Left colon (tissue), 2 donors: ENCODE data around the gene ZBTB45. TPM values are rescaled to one million over a fixed set of nuclear protein-coding genes. Genes with fewer than 3 reads are reported as not detected.

Experiments used
- ATAC-seq: fragments of 200-7000 bp; cut with Tn5 transposase; one replicate; pipeline ENCODE4 v1.9.1; 2020; ENCODE audit warnings: mild to moderate bottlenecking, moderate library complexity
- DNase-seq, 2 donors: peaks; one replicate each; pipeline ENCODE4 v3.0.0-alpha.2; 2020
- intact Hi-C, 2 donors: fragments of 100-400 bp; cut with DNase I in 1 of 2; cut with micrococcal nuclease in 1 of 2; formaldehyde crosslinking; loops; one replicate each; pipeline versions ENCODE4 v1.11.2 to v1.14.0; 2022; cut with DNase I, micrococcal nuclease
- long read RNA-seq: library from polyadenylated mRNA; unstranded; transcript quantifications from one replicate; pipeline ENCODE4 v2.0.0, GENCODE V29; 2021
- total RNA-seq, 2 donors: library from RNA; stranded (reverse); fragmentation: NEBNext Ultra II Directional; extraction: Animal tissue kit (Norgen Biotek cat#: 25700); gene quantifications; one replicate each; pipeline ENCODE4 v1.2.1, GENCODE V29; 2021
- donor health status: DM: no; HTN: no; CAD: no.
- donor health status: DM: yes; HTN: yes; CAD: no.

The ZBTB45 gene
- 10 to 100 TPM; 13.7 to 14.3 TPM for total RNA-seq
- long read RNA-seq, partial matches to known transcripts = 4 of 4 reads
- long read RNA-seq, other reads (novel, unspliced or antisense) = 0 of 4 reads

DNA sequence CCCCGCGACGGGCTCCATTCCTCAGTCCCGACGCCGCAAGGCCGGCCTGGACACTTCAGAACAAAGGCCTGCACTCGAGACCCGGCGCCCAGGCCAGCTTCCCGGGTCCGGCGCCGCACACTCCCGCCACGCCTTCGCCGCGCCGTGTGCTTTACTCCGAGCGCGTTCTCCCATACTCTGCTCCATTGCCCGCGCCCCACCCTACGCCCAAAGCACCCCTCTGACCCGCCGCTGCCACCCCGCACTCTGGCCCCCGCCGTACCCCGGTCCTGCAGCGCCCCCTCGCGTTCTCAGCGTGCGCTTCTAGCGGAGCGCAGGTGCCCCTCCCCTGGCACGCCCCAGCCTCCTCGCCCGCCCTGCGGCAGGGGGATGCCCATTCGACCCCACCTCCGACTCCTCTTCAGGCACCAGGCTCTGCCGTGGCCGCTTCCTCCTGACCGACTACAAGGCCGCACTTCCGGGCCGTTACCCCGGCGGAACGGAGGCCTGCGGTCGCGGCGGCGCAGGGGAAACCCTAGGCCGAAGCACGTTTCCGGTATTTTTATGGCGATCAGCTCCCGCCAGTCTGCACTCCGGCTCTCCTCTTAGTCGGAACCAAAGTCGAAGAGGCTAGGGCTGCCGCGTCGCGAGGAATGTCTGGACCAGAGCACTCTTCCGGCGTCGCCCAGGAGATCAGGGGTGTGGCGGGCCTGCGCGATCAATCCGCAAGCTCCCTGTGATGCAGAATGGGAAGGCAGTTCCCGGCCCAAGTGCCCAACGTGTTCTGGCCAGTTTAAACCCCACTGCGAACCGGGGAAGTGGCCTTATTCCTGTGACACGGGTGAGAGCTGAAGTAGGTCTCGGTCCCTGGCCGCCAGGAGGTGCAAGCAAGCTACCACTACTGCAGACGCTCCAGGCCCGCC lies at the start of gene ZBTB45:
ZBTB45 (minus strand) TSS at position 456 of the 902 bp plus-strand sequence. CDS start 2,137 bp downstream, outside the sequence.
- intact Hi-C loops = no loop called here
- DNase-seq (peak; percentile 93 to 96), ATAC-seq (peak; percentile 82)

DNA sequence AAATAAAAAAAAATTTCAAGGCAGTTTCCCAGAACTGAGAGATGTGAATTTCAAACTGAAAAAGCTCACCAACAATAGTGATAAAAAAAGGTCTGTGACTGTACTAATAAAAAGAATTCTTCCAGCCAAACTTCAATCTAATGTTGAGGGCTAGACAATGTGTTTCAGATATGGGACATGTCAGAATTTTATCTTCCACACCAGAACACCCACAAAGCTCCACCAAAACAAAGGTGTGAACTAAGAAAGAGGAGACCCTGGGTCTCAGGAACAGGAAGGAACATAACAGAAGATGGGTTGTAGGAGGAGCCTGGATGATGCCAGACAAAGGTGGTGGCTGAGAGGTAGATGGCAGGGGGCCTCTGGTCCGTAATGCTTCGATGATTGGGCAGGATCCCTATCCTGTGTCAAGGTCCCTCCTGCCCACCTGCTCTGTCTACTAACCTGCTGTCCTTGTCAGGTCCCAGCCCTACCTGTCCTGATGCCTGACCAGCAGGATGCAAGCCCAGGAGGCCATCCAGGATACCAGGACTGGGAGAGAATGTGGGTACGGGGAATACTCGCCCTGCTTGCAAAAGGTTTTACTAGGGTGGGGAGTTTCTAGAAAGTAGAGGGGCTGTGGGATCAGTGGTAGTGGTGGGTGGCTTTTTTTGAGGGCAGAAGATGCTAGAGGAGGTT lies 49.0 kb upstream of the ZBTB45 start:
- ATAC-seq = no peak
- DNase-seq = peak in 1 of 2 donors; percentile 19

DNA sequence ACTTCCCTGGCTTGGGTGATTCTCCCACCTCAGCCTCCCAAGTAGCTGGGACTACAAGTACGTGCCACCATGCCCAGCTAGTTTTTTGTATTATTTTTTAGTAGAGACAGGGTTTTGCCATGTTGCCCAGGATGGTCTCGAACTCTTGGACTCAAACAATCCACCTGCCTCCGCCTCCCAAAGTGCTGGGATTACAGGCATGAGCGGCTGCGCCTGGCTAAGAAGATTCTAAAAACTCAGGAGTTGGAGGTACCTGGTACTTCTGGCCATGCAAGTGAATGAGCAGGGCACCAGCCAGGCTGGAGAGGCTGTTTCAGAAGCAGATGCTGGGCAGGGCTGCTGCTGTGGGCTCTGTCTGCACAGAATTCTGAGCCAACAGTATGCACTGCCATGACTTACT lies 47.4 kb upstream of the ZBTB45 start:
- intact Hi-C loops = no loop called here
- ATAC-seq (no peak), DNase-seq (peak in 1 of 2 donors; percentile 2)

More for the DNA sequence above, 49.0 kb upstream of the ZBTB45 start:
- intact Hi-C loops = no loop called here

DNA sequence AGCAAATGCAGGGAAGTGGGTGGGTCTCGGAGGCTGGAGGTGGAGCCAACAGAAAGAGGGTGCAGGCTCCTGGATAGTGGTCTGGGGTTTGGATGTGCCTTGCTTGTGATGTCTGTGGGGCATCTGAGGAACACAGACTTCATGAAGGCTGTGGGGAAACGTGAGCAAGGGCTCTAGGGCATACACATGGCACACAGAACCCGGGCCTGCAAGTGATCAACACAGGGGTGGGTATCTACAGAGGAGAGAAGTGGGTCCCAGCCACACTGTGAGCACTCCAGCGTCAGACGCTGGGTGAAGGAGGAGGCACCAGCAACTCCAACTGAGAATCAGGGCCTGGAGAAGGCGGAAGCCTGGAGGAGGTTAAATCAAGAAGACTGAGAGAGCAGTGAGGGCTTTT lies 44.2 kb upstream of the ZBTB45 start:
- intact Hi-C loops = no loop called here
- no peak for ATAC-seq
- peak in 1 of 2 donors; percentile 24 for DNase-seq

DNA sequence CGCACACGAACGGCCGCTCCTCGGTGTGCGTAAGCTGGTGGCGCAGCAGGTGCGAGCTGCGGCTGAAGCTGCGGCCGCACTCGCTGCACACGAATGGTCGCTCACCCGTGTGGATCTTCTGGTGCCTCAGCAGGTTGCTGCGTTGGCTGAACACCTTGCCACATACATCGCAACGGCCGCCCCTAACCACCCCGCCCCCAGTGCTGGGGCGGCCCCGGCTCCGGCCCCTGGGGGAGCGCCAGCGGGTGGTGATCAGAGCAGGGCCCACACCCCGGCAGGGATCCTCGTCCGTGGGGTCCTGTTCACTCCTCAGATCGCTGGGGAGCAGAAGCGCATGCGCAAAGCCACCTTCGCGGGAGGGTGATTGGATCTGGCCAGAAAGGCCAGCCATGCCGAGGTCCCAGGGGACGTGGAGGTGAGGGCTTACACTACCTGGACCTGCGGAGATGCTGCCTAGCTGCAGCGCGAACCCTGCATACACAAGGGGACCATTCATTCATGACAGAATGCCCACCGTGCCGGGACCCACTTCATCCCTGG lies 43.5 kb upstream of the ZBTB45 start:
- ATAC-seq = no peak
- peak; percentile 51 to 59 for DNase-seq
- intact Hi-C loops = no loop called here

DNA sequence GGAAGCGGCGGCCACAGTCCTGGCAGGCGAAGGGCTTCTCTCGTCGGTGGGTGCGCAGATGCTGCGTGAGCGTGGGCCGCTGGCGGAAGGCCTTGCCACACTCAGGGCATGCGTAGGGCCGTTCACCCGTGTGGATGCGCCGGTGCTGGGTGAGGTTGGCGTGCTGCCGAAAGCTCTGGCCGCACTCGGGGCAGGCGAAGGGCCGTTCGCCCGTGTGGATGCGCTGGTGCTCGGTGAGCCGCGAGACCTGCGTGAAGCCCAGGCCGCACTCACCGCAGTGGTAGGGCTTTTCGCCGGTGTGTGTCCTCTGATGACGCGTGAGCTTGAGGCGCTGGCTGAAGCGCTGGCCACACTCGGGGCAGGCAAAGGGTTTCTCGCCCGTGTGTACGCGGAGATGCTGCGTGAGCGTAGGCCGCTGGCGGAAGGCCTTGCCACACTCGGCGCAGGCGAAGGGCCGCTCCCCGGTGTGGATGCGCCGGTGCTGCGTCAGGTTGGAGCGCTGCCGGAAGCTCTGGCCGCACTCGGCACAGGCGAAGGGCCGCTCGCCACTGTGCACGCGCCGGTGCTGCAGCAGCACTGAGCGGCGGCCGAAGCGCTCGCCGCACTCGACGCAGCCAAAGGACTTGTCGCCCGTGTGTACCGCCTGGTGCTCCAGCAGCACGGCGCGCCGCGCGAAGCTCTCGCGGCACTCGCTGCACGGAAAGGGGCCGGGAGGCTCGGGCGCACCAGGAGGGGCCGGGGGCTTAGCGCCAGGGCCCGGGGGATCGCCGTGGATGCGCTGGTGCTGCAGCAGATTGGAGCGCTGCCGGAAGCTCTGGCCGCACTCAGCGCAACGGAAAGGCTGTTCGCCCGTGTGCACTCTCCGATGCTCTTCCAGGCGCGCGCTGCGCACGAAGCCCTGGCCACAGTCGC lies 42.8 kb upstream of the ZBTB45 start:
- peak in 1 of 2 donors; percentile 62 for DNase-seq
- ATAC-seq = peak; percentile 21
- intact Hi-C loops = no loop called here

DNA sequence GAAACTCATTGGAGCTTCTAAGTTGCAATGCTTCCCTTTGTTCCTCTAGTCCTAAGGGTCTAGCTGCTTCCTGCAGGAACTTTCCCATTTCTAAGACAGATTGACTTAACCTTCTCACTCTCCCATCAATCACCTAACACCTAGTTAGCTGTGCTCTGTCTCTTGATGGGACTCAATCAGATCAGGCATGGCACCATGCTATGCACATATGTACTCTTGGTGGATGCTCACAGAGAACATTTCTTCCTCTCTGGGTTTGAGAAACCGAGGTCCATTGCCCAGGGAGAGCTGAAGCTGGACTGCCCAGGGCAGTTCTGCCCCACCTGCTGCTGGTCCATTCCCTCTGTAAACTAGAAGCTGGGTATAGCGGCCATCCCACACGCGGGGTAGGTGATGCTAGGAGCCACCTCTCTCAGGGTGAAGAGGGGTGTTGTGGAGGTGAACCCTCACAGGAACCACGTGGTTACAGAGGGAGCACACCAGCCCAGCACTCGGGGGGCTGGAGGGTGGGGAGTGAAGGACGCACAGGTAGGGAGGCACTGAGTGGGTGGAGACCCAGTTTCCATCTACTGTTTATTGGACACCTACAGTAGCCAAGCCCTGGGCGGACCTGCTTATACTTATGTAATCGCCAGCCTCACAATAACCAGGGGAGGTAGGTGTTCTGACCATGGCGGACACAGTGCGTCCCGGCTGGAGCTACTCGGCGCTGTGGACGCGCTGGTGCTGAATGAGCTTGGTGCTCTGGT lies 41.9 kb upstream of the ZBTB45 start:
- DNase-seq (no peak), ATAC-seq (no peak)
- intact Hi-C loops = no loop called here

DNA sequence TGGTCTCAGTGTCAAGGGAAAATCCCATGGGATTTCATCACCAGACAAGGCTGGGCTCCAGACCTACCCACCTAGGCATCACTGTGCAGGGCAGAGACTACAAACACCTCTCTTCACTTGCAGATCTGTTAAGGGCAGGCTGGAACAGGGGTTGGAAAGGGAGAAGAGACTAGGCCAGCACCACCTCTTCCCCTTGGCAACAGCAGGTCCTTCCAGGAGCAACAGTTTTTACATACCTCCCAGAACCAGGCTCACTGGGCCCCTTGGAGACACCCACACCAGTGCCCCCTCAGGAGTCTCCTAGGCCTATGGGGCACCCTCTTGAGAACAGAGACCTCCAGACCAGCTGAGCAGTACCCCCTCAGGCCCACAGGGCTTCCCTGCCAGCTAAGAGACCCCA lies 41.3 kb upstream of the ZBTB45 start:
- DNase-seq (no peak), ATAC-seq (no peak)

DNA sequence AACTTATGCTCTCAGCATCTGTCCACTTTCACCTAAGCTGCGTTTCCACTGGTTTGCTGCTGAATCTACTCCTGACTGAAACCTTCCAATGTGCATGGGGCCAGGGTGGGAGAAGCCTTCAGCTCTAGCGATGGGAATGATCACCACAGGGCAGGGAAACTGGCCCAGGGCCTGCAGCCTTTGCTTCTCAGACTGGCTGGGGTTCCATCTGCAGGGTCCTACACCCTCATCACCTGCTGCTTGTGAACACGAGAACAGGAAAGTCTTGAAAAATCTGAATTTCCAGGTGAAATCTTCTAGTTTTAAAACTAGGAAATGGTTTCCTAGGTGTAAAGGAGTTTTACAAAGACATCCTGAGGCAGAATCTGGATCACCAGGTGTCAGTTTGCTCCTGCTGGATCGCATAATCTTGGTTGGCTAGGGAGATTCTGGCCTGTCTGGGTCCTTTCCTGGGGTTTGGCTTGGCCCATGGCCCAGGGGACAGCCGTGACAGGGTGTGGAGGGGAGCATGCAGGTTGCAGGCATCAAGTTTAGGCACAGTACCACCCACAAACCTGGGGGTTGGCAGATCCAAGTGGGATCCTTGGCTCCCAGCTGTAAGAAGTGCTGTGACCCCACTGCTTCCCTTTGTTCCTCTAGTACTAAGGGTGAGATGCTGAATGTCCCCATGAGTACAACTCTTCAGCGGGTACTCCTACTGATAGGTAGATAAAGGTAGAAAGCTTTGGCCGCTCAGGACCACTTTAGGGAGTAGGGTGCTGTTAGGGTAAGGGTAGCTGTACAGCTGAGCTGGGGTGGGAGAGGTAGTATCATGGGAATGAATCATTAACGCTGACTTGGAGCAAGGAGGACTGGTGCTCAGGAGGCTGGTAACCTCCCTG lies 40.6 kb upstream of the ZBTB45 start:
- DNase-seq (no peak), ATAC-seq (no peak)
- intact Hi-C loops = no loop called here

More for the DNA sequence above, 41.3 kb upstream of the ZBTB45 start:
- intact Hi-C loops = no loop called here

DNA sequence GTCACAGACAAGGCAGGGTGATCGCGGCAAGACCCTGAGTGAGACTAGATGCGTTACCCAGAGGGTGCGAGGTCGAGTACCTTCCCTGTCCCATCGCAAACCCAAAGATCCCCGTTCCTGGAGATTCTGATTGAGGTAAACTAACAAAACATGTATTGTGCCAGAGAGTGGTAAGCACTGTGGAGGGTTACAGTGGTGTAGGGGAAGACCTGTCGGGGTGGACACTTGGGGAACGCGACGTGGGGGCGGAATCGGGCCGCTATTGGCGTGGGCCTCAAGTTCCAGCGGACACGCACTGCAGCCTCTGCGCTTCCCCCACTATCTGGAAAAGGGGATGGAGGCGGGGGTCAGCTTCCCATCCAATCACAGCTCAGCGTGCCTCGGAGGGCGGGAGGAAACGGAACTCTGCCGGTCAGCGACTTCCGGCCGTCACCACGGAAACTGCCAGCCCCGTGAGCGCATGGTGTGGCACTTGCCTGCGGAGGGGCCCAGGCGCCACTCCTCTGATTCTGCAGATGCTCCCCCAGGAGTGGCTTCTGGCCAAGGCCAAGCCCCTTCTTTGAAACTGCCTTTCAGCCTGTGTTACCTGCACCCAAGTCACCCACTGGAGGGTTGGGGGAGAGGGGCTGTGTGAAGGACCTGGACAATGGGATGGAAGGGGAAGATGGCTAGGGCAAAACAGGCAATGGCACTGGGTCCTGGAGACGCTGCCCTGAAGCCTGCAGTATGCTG lies 39.8 kb upstream of the ZBTB45 start:
- peak; percentile 90 to 96 for DNase-seq
- intact Hi-C loops = no loop called here
- ATAC-seq = peak; percentile 57

DNA sequence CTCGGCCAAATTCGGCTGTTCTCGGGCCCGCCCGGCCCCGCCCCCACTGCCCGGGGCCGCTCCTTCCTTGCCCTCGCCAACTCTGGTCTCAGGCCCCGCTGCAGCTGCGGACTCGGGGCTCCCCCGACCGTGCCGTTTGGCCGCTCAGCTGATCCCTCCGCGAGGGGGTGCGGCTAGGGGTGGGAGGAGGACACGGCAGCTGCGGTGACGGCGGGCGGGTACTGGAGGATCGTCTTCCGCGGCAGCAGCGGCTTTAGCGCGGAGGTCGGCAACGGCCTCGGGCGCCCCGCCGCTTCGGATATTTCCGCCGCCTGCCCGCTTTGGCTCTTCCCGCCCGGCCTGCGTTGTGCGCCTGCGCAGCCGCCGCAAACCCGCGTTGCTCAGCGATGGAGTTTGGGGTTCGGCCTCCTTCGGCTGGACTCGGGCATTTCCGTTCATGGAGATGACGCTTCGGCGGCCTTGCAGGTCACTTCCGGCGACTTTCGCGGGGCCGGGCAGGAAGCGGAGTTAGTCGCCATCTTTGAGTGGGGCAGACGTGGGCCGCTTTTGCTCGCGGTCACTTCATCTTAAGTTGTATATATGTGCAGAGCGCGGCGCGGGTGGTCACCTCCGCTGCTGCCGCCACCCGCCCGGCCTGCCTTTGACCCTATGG lies 39.1 kb upstream of the ZBTB45 start:
- peak; percentile 99 for DNase-seq
- intact Hi-C loops = no loop called here
- ATAC-seq = peak; percentile 71

DNA sequence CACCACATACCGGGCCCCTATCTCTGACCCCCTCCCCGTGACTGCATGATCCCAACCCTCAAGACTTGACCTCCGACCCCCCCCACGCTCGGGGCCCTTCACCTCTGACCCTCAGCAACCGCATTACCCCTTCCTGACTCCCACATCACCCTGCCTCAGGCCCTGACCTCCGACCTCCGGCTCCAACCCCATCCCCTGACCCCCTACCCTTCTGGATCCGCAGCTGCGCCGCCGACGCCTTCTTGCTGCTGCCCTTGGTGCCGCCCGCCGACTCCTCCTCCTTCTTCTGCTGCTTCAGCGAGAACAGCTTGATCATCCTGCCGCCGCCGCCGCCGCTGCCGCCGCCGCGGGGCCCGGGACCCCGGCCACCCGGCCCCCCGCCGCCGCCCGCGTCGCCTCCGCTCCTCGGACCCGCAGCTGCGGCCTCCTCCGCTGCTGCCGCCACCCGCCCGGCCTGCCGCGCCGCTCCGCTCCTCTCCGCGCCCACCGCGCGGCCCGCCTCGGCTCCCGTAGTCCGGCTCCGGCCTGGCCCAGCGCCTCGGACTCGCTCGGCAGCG lies 38.5 kb upstream of the ZBTB45 start, which contains the start of gene UBE2M:
UBE2M (minus strand) TSS at position 546 of the 557 bp plus-strand sequence; CDS start at position 316, 230 bp downstream.
- DNase-seq = peak; percentile 64 to 80
- ATAC-seq = no peak
- intact Hi-C loops = no loop called here

DNA sequence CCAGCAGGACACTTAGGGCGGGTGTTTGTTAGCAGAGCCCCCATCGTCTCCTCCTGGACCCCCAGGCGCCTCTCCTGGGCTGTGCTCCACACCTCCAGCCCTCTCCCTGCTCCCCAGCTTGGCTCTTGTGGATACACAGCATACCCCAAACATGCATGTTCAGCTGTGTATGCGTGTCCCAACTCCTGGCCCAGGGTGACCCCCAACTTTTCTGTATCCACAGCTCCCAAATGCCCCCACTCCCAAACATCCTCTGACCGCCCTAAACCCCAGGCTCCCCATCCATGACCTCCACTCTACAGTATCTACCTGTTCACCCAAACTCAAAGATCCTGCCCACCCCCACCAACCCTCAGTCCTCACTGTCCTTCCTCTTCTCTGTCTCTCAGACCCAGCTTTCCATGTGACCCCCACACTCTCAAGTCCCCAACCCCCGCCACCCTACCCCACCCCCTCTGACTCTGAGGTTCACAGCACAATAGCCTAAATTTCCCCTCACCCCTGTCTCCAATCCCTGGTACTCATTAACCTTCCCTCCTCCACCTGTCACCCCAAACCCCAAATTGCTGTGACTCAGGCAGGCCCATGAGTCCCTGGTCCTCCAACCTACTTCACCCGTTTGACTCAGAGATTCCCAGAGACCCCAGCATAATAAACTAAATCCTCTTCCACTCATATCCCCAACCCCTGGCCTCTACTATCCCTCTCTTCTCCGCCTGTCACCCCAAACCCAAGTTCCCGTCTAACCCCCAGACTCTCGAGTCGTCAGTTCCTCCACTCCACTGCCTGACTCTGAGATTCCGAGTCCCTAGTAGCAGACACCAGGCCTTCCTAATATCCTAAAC lies 37.8 kb upstream of the ZBTB45 start:
- ATAC-seq (no peak), DNase-seq (no peak)
- intact Hi-C loops = no loop called here

DNA sequence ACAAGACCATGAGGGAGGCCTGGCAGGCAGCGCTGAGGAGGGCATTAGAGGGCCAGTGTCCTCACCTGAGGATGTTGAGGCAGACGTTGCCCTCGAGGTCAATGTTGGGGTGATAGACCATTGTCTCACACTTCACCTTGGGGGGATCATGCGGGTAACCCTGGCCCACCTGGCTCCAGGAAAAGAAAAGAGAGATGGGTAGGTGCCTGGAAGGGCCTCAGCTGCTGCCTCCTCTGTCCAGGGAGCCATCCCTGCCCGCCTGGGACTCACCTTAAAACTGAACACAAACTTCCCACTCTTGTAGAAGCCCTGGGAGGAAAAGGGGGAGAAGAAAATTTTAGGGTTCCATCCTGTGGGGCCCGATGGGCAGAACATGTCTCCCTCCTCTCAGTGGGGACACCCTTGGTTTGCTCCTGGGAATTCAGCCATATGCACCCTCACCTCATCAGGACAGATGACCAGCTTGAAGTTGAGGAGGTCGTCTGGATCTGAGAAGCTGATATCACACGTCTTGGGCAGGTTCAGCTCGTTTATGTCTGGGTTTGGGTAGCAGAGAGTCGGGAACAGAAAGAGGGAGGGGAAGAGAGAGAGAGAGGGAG lies 37.1 kb upstream of the ZBTB45 start:
- DNase-seq (no peak), ATAC-seq (no peak)
- intact Hi-C loops = no loop called here
